Heart right ventricle (tissue), 16 donors: ENCODE data around the gene FAM234B. TPM values are rescaled to one million over a fixed set of nuclear protein-coding genes. Genes with fewer than 3 reads are reported as not detected.

ENCODE experiments used
- ATAC-seq, 8 donors: fragments of 200-7000 bp; cut with Tn5 transposase; one replicate each; pipeline ENCODE4 v1.9.1; 2020; ENCODE audit warnings: mild to moderate bottlenecking in 8 of 8, moderate library complexity in 8 of 8, moderate number of reproducible peaks in 1 of 8
- DNase-seq, 2 donors: peaks; one replicate each; pipeline ENCODE4 v3.0.0-alpha.2; 2020
- H3K27ac ChIP-seq, 10 donors: fragments of 200-600 bp; sonication (generic) in 2 of 10; one replicate each; pipeline versions ENCODE4 v1.5.0 to v1.8.0; 2020 to 2022; ENCODE audit warnings: mild to moderate bottlenecking in 3 of 10
- H3K27me3 ChIP-seq, 7 donors: fragments of 200-600 bp; one replicate each; pipeline ENCODE4 v1.8.0; 2021 to 2022; ENCODE audit warnings: mild to moderate bottlenecking in 2 of 7
- H3K36me3 ChIP-seq, 9 donors: fragments of 200-600 bp; sonication (generic) in 1 of 9; one replicate each; pipeline versions ENCODE4 v1.5.0 to v1.8.0; 2020 to 2022; ENCODE audit warnings: mild to moderate bottlenecking in 2 of 9
- H3K4me1 ChIP-seq, 9 donors: fragments of 200-600 bp; sonication (generic) in 1 of 9; one replicate each; pipeline versions ENCODE4 v1.5.0 to v1.8.0; 2020 to 2022; ENCODE audit warnings: mild to moderate bottlenecking in 4 of 9
- H3K4me3 ChIP-seq, 10 donors: fragments of 200-600 bp; sonication (generic) in 2 of 10; one replicate each; pipeline versions ENCODE4 v1.5.0 to v1.8.0; 2020 to 2022; ENCODE audit warnings: mild to moderate bottlenecking in 7 of 10, moderate library complexity in 2 of 10
- H3K9me3 ChIP-seq, 11 donors: fragments of 200-600 bp in 10 of 11; sonication (generic) in 2 of 11; one replicate each; pipeline versions ENCODE4 v1.5.0 to v1.8.0; 2013 to 2022; ENCODE audit warnings: mild to moderate bottlenecking in 2 of 11, control low read depth in 1 of 11, moderate library complexity in 1 of 11
- WGBS, 2 donors: extraction: QIAGEN DNeasy Blood & Tissue Kit; methylation state at CpG; one replicate each; pipeline ENCODE4 v1.1.7; 2013; ENCODE audit warnings: inconsistent platforms in 1 of 2; 5-methylcytosine and 5-hydroxymethylcytosine counted together
- intact Hi-C, 10 donors: fragments of 100-400 bp; cut with DNase I; formaldehyde crosslinking; loops; one replicate each; pipeline versions ENCODE4 v1.11.1 to v1.14.2; 2022
- polyA plus RNA-seq, 2 donors: library from polyadenylated mRNA; stranded (reverse); fragments of 200-250 nt; gene quantifications; one replicate each; pipeline ENCODE4 v1.2.3, GENCODE V29; 2013
- total RNA-seq, 10 donors: library from RNA; stranded (reverse); fragmentation: NEBNext Ultra II Directional in 3 of 10; extraction: Animal tissue kit (Norgen Biotek cat#: 25700) in 3 of 10; gene quantifications; one replicate each; pipeline versions ENCODE4 v1.2.1 to v1.2.4, GENCODE V29; 2021 to 2023
- TF ChIP-seq, protein P1 (sequence below), 9 donors: fragments of 200-600 bp; sonication (generic) in 2 of 9; IDR thresholded peaks; one replicate each; pipeline versions ENCODE4 v1.5.0 to v1.8.0; 2021 to 2022; ENCODE audit warnings: antibody characterized with exemption in 9 of 9, mild to moderate bottlenecking in 5 of 9, moderate library complexity in 1 of 9
- donor health status: Arrhythmogenic right ventricular cardiomyopathy.
- donor health status: ischemic (EF 13 %, LVEDD 7.1; RV severe dilation, severe dysfunction).
- donor health status: healthy with polysubstance abuse.
- donor health status: DM: no; HTN: yes; CAD: no.
- donor health status: DM: no; HTN: no; CAD: no.
- donor health status: ischemic (EF 25% LVEDD 6.9; RV normal size, moderate dysfunction).
- donor health status: ischemic (EF 25% LVEDD 5.7; RV mildly dilated, moderate dysfunction).
- donor health status: healthy.
- donor health status: DM: yes; HTN: yes; CAD: no.
- donor health status: Ischemic cardiomyopathy.
- donor health status: ischemic (EF 35%, LVEDD 5.7; RV mildly dilated, moderate dysfunction).
- donor health status: nonischemic (EF 11% LVEDD 7.7; RV severe dilation, severe dysfunction).
- donor health status: DM: yes; HTN: yes; CAD: no.
- donor health status: PGD.
- donor health status: ischemic (EF 29% LVEDD 5.4; RV normal size, mild dysfunction).
- donor health status: nonischemic (EF 23%, LVEDD 6.1; RV moderate dilation, normal function).

FAM234B gene
- total and polyA plus RNA-seq, 12 donors, result 0.59 to 3.6 (median 2.2) TPM

DNA sequence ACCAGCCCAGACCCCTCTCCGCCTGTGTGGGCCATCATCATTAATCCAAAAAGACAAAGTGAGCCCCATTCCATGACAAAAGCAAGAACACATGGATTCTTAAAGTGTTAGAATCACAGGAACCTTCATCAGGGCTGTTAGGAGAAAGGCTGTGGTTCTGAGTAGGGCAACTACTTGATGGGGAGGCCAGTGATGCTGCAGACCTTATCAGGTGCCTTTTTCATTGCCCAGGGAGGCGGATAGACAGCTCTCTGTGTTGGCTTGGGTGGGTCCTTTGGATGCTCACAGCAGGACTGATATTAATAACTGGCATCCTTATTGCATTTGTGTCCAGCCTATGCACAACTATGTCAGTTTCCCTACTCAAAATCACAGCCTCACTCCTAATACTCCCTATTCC, 46.4 kb upstream of the FAM234B start:
- WGBS, 2 donors, result 83 to 94% methylated on average over 2 of the region's 2 CpGs
- H3K4me1 ChIP-seq, result peaks cover 5 to 63% (median 44%) of the 10 kb centered on the region in 9 donors
- intact Hi-C loops, result loop anchor here in 2 of 10 donors (5.0 kb wide), 2 partner anchors 210 to 215 kb away; no protein-coding TSS in a partner anchor

GRCh38 chr12:12998248-12998647, 45.9 kb upstream of the FAM234B start:
- peaks cover 0 to 6% (median 0%) of the 10 kb centered on the region in 9 donors for H3K36me3 ChIP-seq
- peak overlapping the region in 2 of 10 donors; percentile 74 to 89 for H3K4me3 ChIP-seq
- TF ChIP-seq, protein P1, sequence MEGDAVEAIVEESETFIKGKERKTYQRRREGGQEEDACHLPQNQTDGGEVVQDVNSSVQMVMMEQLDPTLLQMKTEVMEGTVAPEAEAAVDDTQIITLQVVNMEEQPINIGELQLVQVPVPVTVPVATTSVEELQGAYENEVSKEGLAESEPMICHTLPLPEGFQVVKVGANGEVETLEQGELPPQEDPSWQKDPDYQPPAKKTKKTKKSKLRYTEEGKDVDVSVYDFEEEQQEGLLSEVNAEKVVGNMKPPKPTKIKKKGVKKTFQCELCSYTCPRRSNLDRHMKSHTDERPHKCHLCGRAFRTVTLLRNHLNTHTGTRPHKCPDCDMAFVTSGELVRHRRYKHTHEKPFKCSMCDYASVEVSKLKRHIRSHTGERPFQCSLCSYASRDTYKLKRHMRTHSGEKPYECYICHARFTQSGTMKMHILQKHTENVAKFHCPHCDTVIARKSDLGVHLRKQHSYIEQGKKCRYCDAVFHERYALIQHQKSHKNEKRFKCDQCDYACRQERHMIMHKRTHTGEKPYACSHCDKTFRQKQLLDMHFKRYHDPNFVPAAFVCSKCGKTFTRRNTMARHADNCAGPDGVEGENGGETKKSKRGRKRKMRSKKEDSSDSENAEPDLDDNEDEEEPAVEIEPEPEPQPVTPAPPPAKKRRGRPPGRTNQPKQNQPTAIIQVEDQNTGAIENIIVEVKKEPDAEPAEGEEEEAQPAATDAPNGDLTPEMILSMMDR (IDR thresholded peaks at IDR 0.05), result no peak
- no peak overlapping the region for H3K27ac ChIP-seq
- intact Hi-C loops, result loop anchor here in 2 of 10 donors (5.0 kb wide), 2 partner anchors 209 to 214 kb away; no protein-coding TSS in a partner anchor
- 91 to 94% methylated on average over 4 of the region's 4 CpGs for WGBS, 2 donors
- DNase-seq (no peak), ATAC-seq (no peak)
- H3K27me3 ChIP-seq, result no peaks in the 10 kb centered on the region
- no peaks in the 10 kb centered on the region for H3K9me3 ChIP-seq
- peaks cover 5 to 64% (median 44%) of the 10 kb centered on the region in 9 donors for H3K4me1 ChIP-seq

More for the DNA sequence above, 46.4 kb upstream of the FAM234B start:
- DNase-seq (no peak), ATAC-seq (no peak)
- peak overlapping the region in 1 of 10 donors; percentile 2 for H3K4me3 ChIP-seq
- TF ChIP-seq, protein P1 (IDR thresholded peaks at IDR 0.05), result no peak
- H3K27ac ChIP-seq, result no peak overlapping the region
- H3K27me3 ChIP-seq, result no peaks in the 10 kb centered on the region
- no peaks in the 10 kb centered on the region for H3K9me3 ChIP-seq
- H3K36me3 ChIP-seq, result peaks cover 0 to 6% (median 0%) of the 10 kb centered on the region in 9 donors

DNA sequence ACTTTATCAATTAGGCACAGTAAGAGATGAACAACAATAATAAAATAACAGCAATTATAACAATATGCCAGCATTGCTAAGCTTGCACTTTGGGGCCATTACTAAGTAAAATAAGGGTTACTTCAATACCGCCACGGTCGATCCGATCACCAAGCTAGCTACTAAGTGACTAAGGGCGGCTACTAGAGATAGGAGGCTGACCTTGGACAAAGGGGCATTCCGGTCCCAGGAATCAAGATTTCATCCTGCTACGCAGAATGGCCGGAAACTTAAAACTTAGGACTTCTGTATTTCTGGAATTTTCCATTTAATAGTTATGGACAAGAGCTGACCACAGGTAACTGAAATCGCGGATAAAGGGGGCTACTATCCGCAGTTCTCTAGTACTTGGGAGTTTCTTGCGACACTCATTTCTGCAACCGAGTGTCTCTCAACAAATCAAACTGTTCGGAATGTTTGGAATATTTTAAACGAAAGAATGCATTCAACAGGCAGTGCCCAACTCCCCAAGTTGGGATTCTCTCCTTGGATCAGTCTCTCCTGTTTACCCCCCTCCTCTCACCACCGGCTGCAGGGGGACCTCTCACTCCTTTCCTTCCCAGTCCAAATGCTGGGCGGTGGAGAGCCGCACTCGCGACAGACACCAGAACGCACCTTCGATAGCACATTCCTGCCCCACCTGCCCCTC, 44.8 kb upstream of the FAM234B start:
- H3K27ac ChIP-seq, result peak overlapping the region in 9 of 10 donors; percentile 77 to 92 (median 80)
- ATAC-seq (peak in 6 of 8 donors; percentile 0 to 8 (median 4)), DNase-seq (peak in 1 of 2 donors; percentile 16)
- peaks cover 0 to 1% (median 0%) of the 10 kb centered on the region in 9 donors for H3K36me3 ChIP-seq
- H3K27me3 ChIP-seq, result no peaks in the 10 kb centered on the region
- peaks cover 5 to 64% (median 43%) of the 10 kb centered on the region in 9 donors for H3K4me1 ChIP-seq
- TF ChIP-seq, protein P1 (IDR thresholded peaks at IDR 0.05), result no peak
- intact Hi-C loops, result loop anchor here in 2 of 10 donors (5.0 kb wide), 2 partner anchors 208 to 213 kb away; no protein-coding TSS in a partner anchor
- no peaks in the 10 kb centered on the region for H3K9me3 ChIP-seq
- H3K4me3 ChIP-seq, result peak overlapping the region; percentile 42 to 98 (median 86)
- WGBS, 2 donors, result 11 to 12% methylated on average over 22 of the region's 22 CpGs

DNA sequence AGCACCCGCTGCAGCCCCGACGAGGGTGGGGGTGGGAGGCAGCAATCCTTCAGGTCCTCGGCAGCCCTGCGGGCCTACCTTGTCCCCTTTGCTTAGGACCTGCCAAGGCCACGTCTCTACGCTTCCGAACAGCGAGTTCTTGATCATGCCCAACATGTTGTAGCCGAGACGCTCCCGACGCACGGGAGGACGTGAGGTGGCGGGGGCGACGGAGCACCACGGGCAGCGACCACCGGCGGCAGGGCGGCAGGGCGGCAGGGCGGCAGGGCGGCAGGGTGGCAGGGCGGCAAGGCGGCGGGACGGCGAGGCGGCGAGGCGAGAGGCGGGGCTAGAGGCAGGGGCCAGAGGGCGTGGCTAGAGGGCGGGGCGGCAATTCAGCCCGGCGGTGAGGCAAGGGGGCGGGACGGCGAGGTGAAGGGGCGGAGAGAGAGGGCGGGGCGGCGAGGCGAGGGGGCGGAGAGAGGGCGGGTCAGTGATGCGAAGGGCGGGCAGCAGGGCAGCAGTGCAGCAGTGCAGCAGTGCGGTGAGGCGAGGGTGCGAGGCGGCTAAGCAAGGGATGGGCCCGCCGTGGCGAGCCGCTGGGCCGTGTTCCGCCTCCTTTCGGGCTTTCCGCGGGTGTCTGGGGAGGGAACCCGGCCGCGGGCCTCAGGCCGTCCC, 44.1 kb upstream of the FAM234B start, which contains the start of gene HEBP1:
TSS of gene HEBP1 (minus strand) at position 307 of the 657 bp plus-strand sequence. CDS start at position 156, 151 bp downstream.
- WGBS, 2 donors, result 0% methylated on average over 55 to 69 of the region's 69 CpGs
- H3K36me3 ChIP-seq, result no peaks in the 10 kb centered on the region
- H3K9me3 ChIP-seq, result no peaks in the 10 kb centered on the region
- intact Hi-C loops, result loop anchor here in 6 of 10 donors (5.0 to 10.0 kb wide), 6 partner anchors 42 to 215 kb away; partner anchors contain the start of genes GSG1 (in 2 of the 6) and FAM234B (in 1 of the 6)
- H3K4me3 ChIP-seq, result peak within 1 kb of the TSS; percentile 58 to 98 (median 86)
- H3K27ac ChIP-seq, result peak within 1 kb of the TSS; percentile 78 to 99 (median 92)
- TF ChIP-seq, protein P1 (IDR thresholded peaks at IDR 0.05), result no peak
- peak; percentile 96 to 98 for DNase-seq
- H3K27me3 ChIP-seq, result no peaks in the 10 kb centered on the region
- peak; percentile 96 to 99 (median 98) for ATAC-seq
- H3K4me1 ChIP-seq, result peaks cover 5 to 64% (median 43%) of the 10 kb centered on the region in 9 donors
